Measurements from ENCODE around the gene SLC9A9.

Gene SLC9A9

DNA sequence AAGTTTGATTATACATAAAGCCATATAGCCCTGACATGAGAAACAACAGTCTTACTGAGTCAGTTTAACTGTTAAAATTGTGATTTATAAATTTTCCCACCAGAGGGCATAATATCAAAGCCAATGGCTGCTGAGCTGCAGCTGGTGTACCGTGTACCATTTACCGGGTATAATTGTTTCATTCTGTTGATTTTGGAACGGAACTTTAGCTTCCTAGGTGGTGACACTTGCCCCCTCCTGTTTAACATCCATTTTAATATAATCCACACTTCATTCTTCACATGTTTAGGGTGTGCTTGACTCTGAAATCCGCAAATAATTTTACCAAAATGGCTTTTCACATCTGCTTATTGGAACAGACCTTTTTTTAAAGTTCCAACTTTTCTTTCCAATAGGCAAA is 72.8 kb downstream of the SLC9A9 start:
- TF ChIP-seq, protein P1, sequence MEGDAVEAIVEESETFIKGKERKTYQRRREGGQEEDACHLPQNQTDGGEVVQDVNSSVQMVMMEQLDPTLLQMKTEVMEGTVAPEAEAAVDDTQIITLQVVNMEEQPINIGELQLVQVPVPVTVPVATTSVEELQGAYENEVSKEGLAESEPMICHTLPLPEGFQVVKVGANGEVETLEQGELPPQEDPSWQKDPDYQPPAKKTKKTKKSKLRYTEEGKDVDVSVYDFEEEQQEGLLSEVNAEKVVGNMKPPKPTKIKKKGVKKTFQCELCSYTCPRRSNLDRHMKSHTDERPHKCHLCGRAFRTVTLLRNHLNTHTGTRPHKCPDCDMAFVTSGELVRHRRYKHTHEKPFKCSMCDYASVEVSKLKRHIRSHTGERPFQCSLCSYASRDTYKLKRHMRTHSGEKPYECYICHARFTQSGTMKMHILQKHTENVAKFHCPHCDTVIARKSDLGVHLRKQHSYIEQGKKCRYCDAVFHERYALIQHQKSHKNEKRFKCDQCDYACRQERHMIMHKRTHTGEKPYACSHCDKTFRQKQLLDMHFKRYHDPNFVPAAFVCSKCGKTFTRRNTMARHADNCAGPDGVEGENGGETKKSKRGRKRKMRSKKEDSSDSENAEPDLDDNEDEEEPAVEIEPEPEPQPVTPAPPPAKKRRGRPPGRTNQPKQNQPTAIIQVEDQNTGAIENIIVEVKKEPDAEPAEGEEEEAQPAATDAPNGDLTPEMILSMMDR (IDR thresholded peaks at IDR 0.05; ENCODE audit: insufficient read depth, low read length): peak; percentile 18
- no peak for TF ChIP-seq GABPA (IDR thresholded peaks at IDR 0.05; ENCODE audit: low read depth)
- no peak overlapping the region for H3K27ac ChIP-seq (replicated peaks)
- DNase-seq (ENCODE audit: low read depth in 1 of 2, low spot score in 1 of 2): peak; percentile 2 to 7
- no peaks in the 10 kb centered on the region for H3K27me3 ChIP-seq (ENCODE audit: insufficient read depth, poor library complexity, severe bottlenecking)
- H3K4me3 ChIP-seq (replicated peaks; ENCODE audit: insufficient read depth, low read length): no peak overlapping the region

DNA sequence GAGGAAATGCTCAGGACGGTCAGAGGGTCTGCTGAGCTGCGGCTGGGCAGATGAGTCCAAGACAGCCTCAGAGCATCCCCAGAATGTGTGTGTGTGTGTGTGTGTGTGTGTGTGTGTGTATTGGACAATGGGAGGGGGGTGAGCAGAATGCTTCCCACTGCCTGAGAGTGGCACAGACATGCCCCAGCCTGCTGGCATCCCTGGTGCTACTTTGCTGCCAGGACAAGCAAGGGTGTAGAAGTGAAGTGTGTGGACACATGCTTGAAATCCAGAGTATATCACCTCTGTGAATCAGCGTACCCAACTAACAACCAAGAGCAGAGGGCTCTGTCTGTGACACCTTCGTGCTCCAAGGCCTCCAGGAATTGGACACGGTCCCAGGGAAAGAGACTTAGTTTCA is 76.3 kb downstream of the SLC9A9 start:
- Histone ChIP-seq H3K27me3 (ENCODE audit: insufficient read depth, poor library complexity, severe bottlenecking) (no peaks in the 10 kb centered on the region), H3K27ac (replicated peaks) (no peak overlapping the region), H3K4me3 (replicated peaks; ENCODE audit: insufficient read depth, low read length) (no peak overlapping the region)
- TF ChIP-seq, protein P2, sequence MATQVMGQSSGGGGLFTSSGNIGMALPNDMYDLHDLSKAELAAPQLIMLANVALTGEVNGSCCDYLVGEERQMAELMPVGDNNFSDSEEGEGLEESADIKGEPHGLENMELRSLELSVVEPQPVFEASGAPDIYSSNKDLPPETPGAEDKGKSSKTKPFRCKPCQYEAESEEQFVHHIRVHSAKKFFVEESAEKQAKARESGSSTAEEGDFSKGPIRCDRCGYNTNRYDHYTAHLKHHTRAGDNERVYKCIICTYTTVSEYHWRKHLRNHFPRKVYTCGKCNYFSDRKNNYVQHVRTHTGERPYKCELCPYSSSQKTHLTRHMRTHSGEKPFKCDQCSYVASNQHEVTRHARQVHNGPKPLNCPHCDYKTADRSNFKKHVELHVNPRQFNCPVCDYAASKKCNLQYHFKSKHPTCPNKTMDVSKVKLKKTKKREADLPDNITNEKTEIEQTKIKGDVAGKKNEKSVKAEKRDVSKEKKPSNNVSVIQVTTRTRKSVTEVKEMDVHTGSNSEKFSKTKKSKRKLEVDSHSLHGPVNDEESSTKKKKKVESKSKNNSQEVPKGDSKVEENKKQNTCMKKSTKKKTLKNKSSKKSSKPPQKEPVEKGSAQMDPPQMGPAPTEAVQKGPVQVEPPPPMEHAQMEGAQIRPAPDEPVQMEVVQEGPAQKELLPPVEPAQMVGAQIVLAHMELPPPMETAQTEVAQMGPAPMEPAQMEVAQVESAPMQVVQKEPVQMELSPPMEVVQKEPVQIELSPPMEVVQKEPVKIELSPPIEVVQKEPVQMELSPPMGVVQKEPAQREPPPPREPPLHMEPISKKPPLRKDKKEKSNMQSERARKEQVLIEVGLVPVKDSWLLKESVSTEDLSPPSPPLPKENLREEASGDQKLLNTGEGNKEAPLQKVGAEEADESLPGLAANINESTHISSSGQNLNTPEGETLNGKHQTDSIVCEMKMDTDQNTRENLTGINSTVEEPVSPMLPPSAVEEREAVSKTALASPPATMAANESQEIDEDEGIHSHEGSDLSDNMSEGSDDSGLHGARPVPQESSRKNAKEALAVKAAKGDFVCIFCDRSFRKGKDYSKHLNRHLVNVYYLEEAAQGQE (IDR thresholded peaks at IDR 0.05; ENCODE audit: insufficient replicate concordance, low read depth): no peak
- no peak for TF ChIP-seq SPI1 (IDR thresholded peaks at IDR 0.05; ENCODE audit: borderline replicate concordance, low read depth)
- no peak for TF ChIP-seq GABPA (IDR thresholded peaks at IDR 0.05; ENCODE audit: low read depth)
- TF ChIP-seq POLR2AphosphoS5 (IDR thresholded peaks at IDR 0.05; ENCODE audit: low read depth): no peak
- TF ChIP-seq, protein P1 (IDR thresholded peaks at IDR 0.05; ENCODE audit: insufficient read depth, low read length): no peak
- no peak for DNase-seq (ENCODE audit: low read depth in 1 of 2, low spot score in 1 of 2)

DNA sequence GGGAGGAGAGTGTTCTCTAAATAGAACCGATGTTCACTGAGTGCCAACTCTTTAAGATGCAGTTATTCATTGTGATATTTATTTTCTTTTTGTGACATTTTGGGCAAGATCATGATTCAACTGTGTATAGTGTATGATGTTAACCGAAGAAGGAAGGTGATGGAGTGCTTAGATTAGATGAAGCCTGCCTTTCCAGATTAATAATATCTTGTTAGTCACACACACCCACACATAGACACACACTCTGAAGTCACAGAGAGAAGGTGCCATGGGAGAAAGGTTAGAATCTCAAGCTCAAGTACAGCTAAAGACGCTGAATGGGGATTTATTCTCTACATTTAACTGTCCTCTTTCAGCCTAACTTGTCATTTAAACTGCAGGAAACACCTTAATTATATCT is 77.0 kb downstream of the SLC9A9 start:
- H3K27me3 ChIP-seq (ENCODE audit: insufficient read depth, poor library complexity, severe bottlenecking): no peaks in the 10 kb centered on the region
- no peak for TF ChIP-seq GABPA (IDR thresholded peaks at IDR 0.05; ENCODE audit: low read depth)
- no peak for DNase-seq (ENCODE audit: low read depth in 1 of 2, low spot score in 1 of 2)
- no peak overlapping the region for H3K27ac ChIP-seq (replicated peaks)
- H3K4me3 ChIP-seq (replicated peaks; ENCODE audit: insufficient read depth, low read length): no peak overlapping the region

DNA sequence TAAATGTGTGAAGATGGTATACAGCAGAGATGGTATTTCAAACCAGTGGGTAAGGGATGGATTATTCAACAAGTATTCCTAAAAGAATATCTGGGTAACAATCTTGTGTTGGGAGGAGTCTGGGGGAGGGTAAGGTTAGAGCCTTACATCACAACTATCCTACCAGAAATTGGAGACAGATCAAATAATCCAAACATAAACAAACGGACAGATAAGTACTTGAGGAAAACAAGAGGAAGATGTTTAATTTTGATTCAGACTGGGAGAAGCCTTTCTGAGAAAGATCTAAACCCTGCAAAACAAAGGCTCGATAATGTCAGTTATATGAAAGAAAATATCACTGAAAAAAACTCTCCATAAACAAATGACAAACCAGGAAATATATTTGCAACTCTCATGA is 77.9 kb downstream of the SLC9A9 start:
- no peak for DNase-seq (ENCODE audit: low read depth in 1 of 2, low spot score in 1 of 2)
- TF ChIP-seq, protein P1 (IDR thresholded peaks at IDR 0.05; ENCODE audit: insufficient read depth, low read length): no peak
- TF ChIP-seq POLR2AphosphoS5 (IDR thresholded peaks at IDR 0.05; ENCODE audit: low read depth) (no peak), SPI1 (IDR thresholded peaks at IDR 0.05; ENCODE audit: borderline replicate concordance, low read depth) (no peak), GABPA (IDR thresholded peaks at IDR 0.05; ENCODE audit: low read depth) (no peak)
- TF ChIP-seq, protein P2 (IDR thresholded peaks at IDR 0.05; ENCODE audit: insufficient replicate concordance, low read depth): no peak
- Histone ChIP-seq H3K27ac (replicated peaks) (no peak overlapping the region), H3K4me3 (replicated peaks; ENCODE audit: insufficient read depth, low read length) (no peak overlapping the region), H3K27me3 (ENCODE audit: insufficient read depth, poor library complexity, severe bottlenecking) (no peaks in the 10 kb centered on the region)

Data from HL-60 (cell line).